Gastrocnemius medialis (tissue), 4 donors: Measurements from ENCODE around the gene C12orf56. TPM values are rescaled to one million over a fixed set of nuclear protein-coding genes. Genes with fewer than 3 reads are reported as not detected.
"Not testable (repeated sequence)": the region's sequence is repeated elsewhere in the genome, so short reads cannot be mapped to it uniquely, and the experiment has no call there.

Source experiments
- ATAC-seq, 2 donors: fragments of 150-250 bp; one replicate each; pipeline ENCODE4 v1.9.1; 2016
- DNase-seq, 2 donors: peaks; one replicate each; pipeline ENCODE4 v3.0.0-alpha.2; 2019
- H3K27ac ChIP-seq, 4 donors: fragments of 200-600 bp; sonication (generic); 1 replicate in 1 of 4; 2 replicates in 3 of 4; pipeline ENCODE4 v1.5.1; 2016 to 2018; ENCODE audit warnings: mild to moderate bottlenecking in 2 of 4, moderate library complexity in 1 of 4
- H3K27me3 ChIP-seq, 3 donors: fragments of 200-600 bp; sonication (generic) in 2 of 3; 1 replicate in 1 of 3; 2 replicates in 2 of 3; pipeline versions ENCODE4 v1.5.1 to v1.6.0; 2016 to 2019; ENCODE audit warnings: mild to moderate bottlenecking in 1 of 3, moderate library complexity in 1 of 3
- H3K36me3 ChIP-seq, 2 donors: fragments of 200-600 bp; sonication (generic) in 1 of 2; one replicate each; pipeline ENCODE4 v1.5.1; 2017 to 2018
- H3K4me1 ChIP-seq, 2 donors: fragments of 200-600 bp; sonication (generic) in 1 of 2; one replicate each; pipeline ENCODE4 v1.5.1; 2016 to 2017; ENCODE audit warnings: mild to moderate bottlenecking in 2 of 2
- H3K4me3 ChIP-seq, 4 donors: fragments of 200-600 bp; sonication (generic) in 3 of 4; 1 replicate in 1 of 4; 2 replicates in 3 of 4; pipeline ENCODE4 v1.5.1; 2016 to 2019; ENCODE audit warnings: mild to moderate bottlenecking in 2 of 4
- H3K9me3 ChIP-seq, 3 donors: fragments of 200-600 bp; sonication (generic) in 2 of 3; 1 replicate in 1 of 3; 2 replicates in 2 of 3; pipeline ENCODE4 v1.5.1; 2016 to 2019
- POLR2A ChIP-seq, 2 donors: fragments of 450-650 bp; IDR thresholded peaks; one replicate each; pipeline ENCODE4 v1.6.1; 2017; ENCODE audit warnings: antibody characterized with exemption in 2 of 2, mild to moderate bottlenecking in 2 of 2, moderate library complexity in 2 of 2
- in situ Hi-C, 4 donors: fragments of 200-750 bp; cut with MboI; loops; one replicate each; pipeline versions ENCODE4 v1.15.0 to v1.8.0; 2017; ENCODE audit warnings: low sequenced_read_pairs in 4 of 4
- intact Hi-C: fragments of 100-400 bp; cut with DNase I; formaldehyde crosslinking; loops from one replicate; pipeline ENCODE4 v1.15.1; 2023; ENCODE audit warnings: low total_unique reads
- total RNA-seq, 4 donors: library from RNA; depleted of rRNA; stranded (reverse); fragments of >200 nt; gene quantifications; one replicate each; pipeline versions ENCODE4 v1.1.0 to v1.2.3, GENCODE V29; 2016
- TF ChIP-seq, protein P1 (sequence below), 5 experiments: fragments of 450-650 bp in 3 of 5; fragments of 200-600 bp in 2 of 5; sonication (generic) in 2 of 5; IDR thresholded peaks in 4 of 5; conservative IDR thresholded peaks in 1 of 5; 1 replicate in 4 of 5; 2 replicates in 1 of 5; pipeline ENCODE4 v1.5.1; 2016 to 2019; ENCODE audit warnings: antibody characterized with exemption in 5 of 5, mild to moderate bottlenecking in 3 of 5, moderate library complexity in 3 of 5

C12orf56 gene
- total RNA-seq, 4 donors from 2014 or later: not detected

DNA sequence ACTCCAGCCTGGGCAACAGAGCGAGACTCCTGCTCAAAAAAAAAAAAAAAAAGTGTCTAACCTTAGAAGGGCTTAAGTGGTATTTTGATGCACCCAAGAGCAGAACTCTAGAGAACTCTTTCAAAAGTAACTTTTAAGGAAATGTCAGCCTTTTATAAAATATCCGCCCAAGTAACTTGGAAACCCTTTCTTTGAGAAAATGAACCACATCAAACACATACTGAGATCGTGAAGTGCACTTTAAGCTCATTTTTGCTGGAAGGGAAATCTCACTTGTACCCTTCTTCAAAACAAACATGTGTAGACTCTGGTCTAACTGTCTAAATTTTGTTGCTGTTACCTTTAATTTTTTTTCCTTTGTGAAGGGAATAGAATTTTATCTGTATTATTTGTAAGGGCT, 5.5 kb downstream of the C12orf56 start:
- Histone ChIP-seq H3K27ac (no peak overlapping the region), H3K4me1 (no peaks in the 10 kb centered on the region), H3K36me3 (no peaks in the 10 kb centered on the region), H3K4me3 (no peak overlapping the region), H3K27me3 (peaks cover 4 to 9% (median 6%) of the 10 kb centered on the region in 3 donors), H3K9me3 (no peaks in the 10 kb centered on the region)
- no peak for DNase-seq
- ATAC-seq: no peak
- intact Hi-C loops: no loop called here
- in situ Hi-C loops: loop anchor here in 1 of 4 donors (25.0 kb wide), 1 partner anchor 548 kb away; the partner anchor contains the start of gene SRGAP1
- no peak for TF ChIP-seq POLR2A (IDR thresholded peaks at IDR 0.05)

GRCh38 chr12:64383675-64384074, 6.9 kb downstream of the C12orf56 start:
- in situ Hi-C loops: loop anchor here in 1 of 4 donors (25.0 kb wide), 1 partner anchor 546 kb away; the partner anchor contains the start of gene SRGAP1

DNA sequence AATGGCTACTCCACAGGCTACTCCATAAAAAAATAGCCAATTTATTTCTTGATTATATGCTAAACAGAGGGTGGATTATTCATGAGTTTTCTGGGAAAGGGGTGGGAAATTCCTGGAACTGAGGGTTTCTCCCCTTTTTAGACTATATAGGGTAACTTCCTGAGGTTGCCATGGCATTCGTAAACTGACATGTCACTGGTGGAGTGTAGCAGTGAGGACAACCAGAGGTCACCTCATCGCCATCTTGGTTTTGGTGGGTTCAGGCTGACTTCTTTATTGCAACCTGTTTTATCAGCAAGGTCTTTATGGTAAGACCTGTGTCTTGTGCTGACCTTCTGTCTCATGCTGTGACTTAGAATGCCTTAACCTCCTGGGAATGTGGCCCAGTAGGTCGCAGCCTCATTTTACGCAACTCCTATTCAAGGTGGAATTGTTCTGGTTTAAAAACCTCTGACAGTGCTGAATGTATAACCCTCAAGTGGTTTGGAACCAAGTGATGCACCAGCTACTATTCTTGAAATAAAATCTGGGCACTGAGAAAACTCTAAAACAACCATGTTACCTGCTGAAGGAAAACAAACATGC, 27.7 kb downstream of the C12orf56 start:
- H3K4me1 ChIP-seq: no peaks in the 10 kb centered on the region
- H3K36me3 ChIP-seq: no peaks in the 10 kb centered on the region
- no peak overlapping the region for H3K27ac ChIP-seq
- in situ Hi-C loops: no loop called here
- H3K9me3 ChIP-seq: no peaks in the 10 kb centered on the region
- intact Hi-C loops: no loop called here
- H3K27me3 ChIP-seq: no peaks in the 10 kb centered on the region
- ATAC-seq (no peak), DNase-seq (no peak)
- no peak for TF ChIP-seq POLR2A (IDR thresholded peaks at IDR 0.05)
- TF ChIP-seq, protein P1, sequence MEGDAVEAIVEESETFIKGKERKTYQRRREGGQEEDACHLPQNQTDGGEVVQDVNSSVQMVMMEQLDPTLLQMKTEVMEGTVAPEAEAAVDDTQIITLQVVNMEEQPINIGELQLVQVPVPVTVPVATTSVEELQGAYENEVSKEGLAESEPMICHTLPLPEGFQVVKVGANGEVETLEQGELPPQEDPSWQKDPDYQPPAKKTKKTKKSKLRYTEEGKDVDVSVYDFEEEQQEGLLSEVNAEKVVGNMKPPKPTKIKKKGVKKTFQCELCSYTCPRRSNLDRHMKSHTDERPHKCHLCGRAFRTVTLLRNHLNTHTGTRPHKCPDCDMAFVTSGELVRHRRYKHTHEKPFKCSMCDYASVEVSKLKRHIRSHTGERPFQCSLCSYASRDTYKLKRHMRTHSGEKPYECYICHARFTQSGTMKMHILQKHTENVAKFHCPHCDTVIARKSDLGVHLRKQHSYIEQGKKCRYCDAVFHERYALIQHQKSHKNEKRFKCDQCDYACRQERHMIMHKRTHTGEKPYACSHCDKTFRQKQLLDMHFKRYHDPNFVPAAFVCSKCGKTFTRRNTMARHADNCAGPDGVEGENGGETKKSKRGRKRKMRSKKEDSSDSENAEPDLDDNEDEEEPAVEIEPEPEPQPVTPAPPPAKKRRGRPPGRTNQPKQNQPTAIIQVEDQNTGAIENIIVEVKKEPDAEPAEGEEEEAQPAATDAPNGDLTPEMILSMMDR (IDR thresholded peaks at IDR 0.05 in 4 of 5, conservative IDR thresholded peaks at IDR 0.05 in 1 of 5): no peak
- H3K4me3 ChIP-seq: no peak overlapping the region

More at GRCh38 chr12:64383675-64384074, 6.9 kb downstream of the C12orf56 start:
- Histone ChIP-seq H3K36me3 (no peaks in the 10 kb centered on the region), H3K27me3 (no peaks in the 10 kb centered on the region), H3K4me1 (no peaks in the 10 kb centered on the region), H3K27ac (no peak overlapping the region), H3K4me3 (no peak overlapping the region), H3K9me3 (no peaks in the 10 kb centered on the region)
- TF ChIP-seq POLR2A (IDR thresholded peaks at IDR 0.05): no peak
- TF ChIP-seq, protein P1 (IDR thresholded peaks at IDR 0.05 in 4 of 5, conservative IDR thresholded peaks at IDR 0.05 in 1 of 5): no peak
- intact Hi-C loops: no loop called here
- DNase-seq (no peak), ATAC-seq (no peak)

DNA sequence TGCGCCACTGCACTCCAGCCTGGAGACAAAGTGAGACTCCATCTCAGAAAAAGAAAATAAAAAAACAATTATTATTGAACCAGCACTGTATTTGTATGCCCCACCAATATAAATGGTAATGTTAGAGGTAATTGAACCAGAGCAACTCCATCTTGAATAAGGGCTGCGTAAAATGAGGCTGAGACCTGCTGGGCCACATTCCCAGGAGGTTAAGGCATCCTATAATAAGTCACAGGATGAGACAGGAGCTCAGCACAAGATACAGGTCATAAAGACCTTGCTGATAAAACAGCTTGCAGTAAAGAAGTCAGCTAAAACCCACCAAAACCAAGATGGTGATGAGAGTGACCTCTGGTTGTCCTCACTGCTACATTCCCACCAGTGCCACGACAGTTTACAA, 29.4 kb downstream of the C12orf56 start:
- H3K4me3 ChIP-seq, intact Hi-C loops, in situ Hi-C loops, H3K36me3 ChIP-seq, DNase-seq, H3K27ac ChIP-seq, ATAC-seq, H3K9me3 ChIP-seq, H3K27me3 ChIP-seq, H3K4me1 ChIP-seq: not testable (repeated sequence)

- intact Hi-C loops, H3K4me1 ChIP-seq, H3K9me3 ChIP-seq, H3K27ac ChIP-seq, in situ Hi-C loops, DNase-seq, ATAC-seq, H3K27me3 ChIP-seq, H3K4me3 ChIP-seq, H3K36me3 ChIP-seq: not testable (repeated sequence)
Measured at GRCh38 chr12:64356209-64356608, 34.3 kb downstream of the C12orf56 start.

GRCh38 chr12:64352181-64352580, 38.4 kb downstream of the C12orf56 start:
- TF ChIP-seq, protein P1 (IDR thresholded peaks at IDR 0.05 in 4 of 5, conservative IDR thresholded peaks at IDR 0.05 in 1 of 5): no peak
- TF ChIP-seq POLR2A (IDR thresholded peaks at IDR 0.05): no peak
- H3K4me1 ChIP-seq: no peaks in the 10 kb centered on the region
- no peak overlapping the region for H3K4me3 ChIP-seq
- H3K27me3 ChIP-seq: no peaks in the 10 kb centered on the region
- in situ Hi-C loops: no loop called here
- H3K9me3 ChIP-seq: no peaks in the 10 kb centered on the region
- DNase-seq (no peak), ATAC-seq (no peak)
- intact Hi-C loops: no loop called here
- H3K27ac ChIP-seq: no peak overlapping the region
- no peaks in the 10 kb centered on the region for H3K36me3 ChIP-seq
